Common myeloid progenitor, CD34-positive (primary cell): Measurements from ENCODE around the gene CEP41.

Source experiments
- CTCF ChIA-PET: fragments of 350-600 bp; sonication (Branson Sonifier 250); formaldehyde crosslinking; loops from one replicate; lab custom pipeline; 2021; ENCODE audit warnings: antibody characterized with exemption; lab: Charles Lee
- POLR2A ChIA-PET: fragments of 350-600 bp; sonication (Branson Sonifier 250); formaldehyde crosslinking; loops from one replicate; lab custom pipeline; 2021; ENCODE audit warnings: antibody characterized with exemption; lab: Charles Lee
- DNase-seq, 3 donors: peaks; one replicate each; pipeline versions ENCODE4 v3.0.0 to v3.0.0-alpha.2; 2013
- H3K27ac ChIP-seq, 2 experiments: 1 replicate in 1 of 2; 2 replicates in 1 of 2; pipeline ENCODE4 v1.7.0; 2013; ENCODE audit warnings: inconsistent platforms in 2 of 2, low read length in 2 of 2, mild to moderate bottlenecking in 2 of 2, low read depth in 1 of 2, moderate library complexity in 1 of 2; ENCODE audit not compliant: severe bottlenecking in 2 of 2, insufficient read depth in 1 of 2, poor library complexity in 1 of 2
- H3K27me3 ChIP-seq, 5 experiments: replicated peaks in 2 of 5; 1 replicate in 3 of 5; 2 replicates in 2 of 5; pipeline versions ENCODE4 v1.6.1 to v1.7.0; 2013; ENCODE audit warnings: low read length in 4 of 5, mild to moderate bottlenecking in 2 of 5, moderate library complexity in 2 of 5, inconsistent platforms in 1 of 5; ENCODE audit not compliant: insufficient read depth in 5 of 5, control insufficient read depth in 4 of 5
- H3K36me3 ChIP-seq, 4 experiments: 1 replicate in 2 of 4; 2 replicates in 2 of 4; pipeline versions ENCODE4 v1.6.1 to v1.7.0; 2013; ENCODE audit warnings: low read length in 3 of 4, control low read depth in 1 of 4, mild to moderate bottlenecking in 1 of 4; ENCODE audit not compliant: control insufficient read depth in 4 of 4, insufficient read depth in 4 of 4
- H3K4me1 ChIP-seq, 4 experiments: 1 replicate in 3 of 4; 2 replicates in 1 of 4; pipeline versions ENCODE4 v1.6.1 to v1.7.1; 2013; ENCODE audit warnings: low read length in 3 of 4, mild to moderate bottlenecking in 3 of 4, control low read depth in 1 of 4, inconsistent platforms in 1 of 4, moderate library complexity in 1 of 4; ENCODE audit not compliant: control insufficient read depth in 4 of 4, insufficient read depth in 4 of 4; ENCODE audit errors: control extremely low read depth in 1 of 4
- H3K4me3 ChIP-seq, 7 experiments: 1 replicate in 4 of 7; 2 replicates in 3 of 7; pipeline versions ENCODE4 v1.5.1 to v1.7.0; 2013; ENCODE audit warnings: mild to moderate bottlenecking in 7 of 7, low read length in 6 of 7, moderate library complexity in 6 of 7, inconsistent platforms in 2 of 7, low read depth in 2 of 7, control low read depth in 1 of 7; ENCODE audit not compliant: insufficient read depth in 4 of 7, control insufficient read depth in 1 of 7; ENCODE audit errors: extremely low read depth in 1 of 7
- H3K9me3 ChIP-seq, 5 experiments: 1 replicate in 4 of 5; 2 replicates in 1 of 5; pipeline versions ENCODE4 v1.6.1 to v1.7.1; 2013; ENCODE audit warnings: low read length in 4 of 5, mild to moderate bottlenecking in 2 of 5, inconsistent platforms in 1 of 5, low read depth in 1 of 5, moderate library complexity in 1 of 5; ENCODE audit not compliant: control insufficient read depth in 4 of 5, insufficient read depth in 2 of 5; ENCODE audit errors: control extremely low read depth in 1 of 5
- WGBS: methylation state at CpG from one replicate; pipeline ENCODE4 v1.1.5; 2013; ENCODE audit not compliant: insufficient coverage; 5-methylcytosine and 5-hydroxymethylcytosine counted together

The CEP41 gene

DNA sequence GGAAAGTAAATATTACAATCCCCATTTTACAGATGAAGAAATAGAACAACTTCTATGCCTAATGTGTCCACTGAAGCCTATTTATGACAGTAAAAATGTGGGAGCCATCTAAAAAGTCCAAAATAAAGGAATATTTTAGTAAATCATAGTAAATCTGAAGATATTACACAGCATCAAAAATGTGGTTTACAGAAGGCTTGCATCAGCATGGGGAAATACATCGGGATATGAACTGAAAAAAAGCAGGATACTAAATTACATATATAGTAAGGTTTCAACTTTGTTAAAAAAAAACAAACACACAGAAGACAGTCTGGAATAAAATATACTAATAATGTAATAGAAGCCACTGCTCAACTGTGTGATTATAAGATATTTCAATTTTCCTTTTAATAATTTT, 39.7 kb downstream of the CEP41 start:
- no peaks in the 10 kb centered on the region for H3K9me3 ChIP-seq
- H3K4me3 ChIP-seq = no peak overlapping the region
- ChIA-PET POLR2A (no interaction called here), CTCF (interaction anchor here (1.5 to 1.7 kb wide), 2 partner anchors 16 to 26 kb away, joined by 3 to 7 read pairs; no protein-coding TSS in a partner anchor)
- H3K27me3 ChIP-seq = no peaks in the 10 kb centered on the region
- H3K4me1 ChIP-seq = peaks cover 3 to 30% (median 21%) of the 10 kb centered on the region in 4 experiments
- no peak overlapping the region for H3K27ac ChIP-seq
- H3K36me3 ChIP-seq = peaks cover 2 to 15% (median 11%) of the 10 kb centered on the region in 4 experiments
- WGBS = no CpG with 5 or more reads among the region's 1 CpG
- no peak for DNase-seq

DNA sequence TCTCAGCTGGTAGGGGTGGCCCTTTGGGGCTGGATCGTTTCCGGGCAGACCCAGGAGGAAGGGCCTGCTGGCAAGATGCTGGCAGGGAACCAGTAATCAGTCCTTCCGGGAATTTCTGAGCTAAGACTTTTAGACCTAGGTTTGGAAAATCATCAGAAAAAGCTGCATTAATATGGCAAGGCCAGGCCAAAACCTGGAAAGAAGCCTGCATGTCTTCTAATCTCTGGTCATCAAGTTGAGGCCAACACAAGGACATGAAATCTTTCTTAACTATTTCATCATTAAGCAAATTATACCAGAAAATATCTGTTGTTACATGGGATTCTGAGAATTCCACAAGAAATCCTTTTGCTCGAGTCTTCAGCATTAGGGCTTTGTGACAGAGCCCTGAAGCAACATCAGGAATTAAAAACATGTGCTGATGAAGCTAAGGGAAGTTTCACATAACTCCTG, 40.7 kb downstream of the CEP41 start:
- H3K27ac ChIP-seq = no peak overlapping the region
- ChIA-PET CTCF (interaction anchor here (1.5 to 1.7 kb wide), 2 partner anchors 12 to 17 kb away, joined by 3 to 7 read pairs; no protein-coding TSS in a partner anchor), POLR2A (no interaction called here)
- no peak overlapping the region for H3K4me3 ChIP-seq
- H3K9me3 ChIP-seq = no peaks in the 10 kb centered on the region
- WGBS = 98% methylated on average over 4 of the region's 4 CpGs
- peaks cover 2 to 15% (median 11%) of the 10 kb centered on the region in 4 experiments for H3K36me3 ChIP-seq
- DNase-seq = no peak
- H3K27me3 ChIP-seq = no peaks in the 10 kb centered on the region
- H3K4me1 ChIP-seq = peaks cover 3 to 34% (median 21%) of the 10 kb centered on the region in 4 experiments

DNA sequence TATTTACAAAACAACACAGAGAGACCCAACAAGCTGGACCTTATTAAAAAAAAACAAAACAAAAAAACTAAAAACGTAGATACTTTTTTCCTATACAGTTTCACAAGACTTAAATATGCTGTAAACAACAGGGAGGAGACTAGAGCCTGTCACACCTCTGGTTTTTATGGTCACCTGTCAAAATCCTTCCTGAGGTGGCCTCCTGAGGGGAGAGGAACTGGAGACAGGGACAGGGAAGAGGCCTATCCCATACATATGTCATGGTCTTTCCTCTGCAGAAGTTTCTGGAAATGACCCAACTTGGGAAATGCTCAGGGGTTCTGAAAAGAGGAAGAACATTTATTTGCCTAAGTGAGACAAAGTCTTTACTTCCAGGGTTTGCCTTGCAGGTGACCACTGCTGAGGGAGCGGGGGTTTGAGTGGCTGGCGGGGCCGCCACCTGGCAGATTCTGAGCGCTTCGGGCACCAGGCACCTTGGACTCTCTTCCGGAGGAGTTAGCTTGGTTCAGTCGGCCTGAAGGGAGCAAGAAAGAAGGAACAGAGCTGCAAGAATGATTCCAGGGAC, 42.2 kb downstream of the CEP41 start:
- H3K9me3 ChIP-seq = no peaks in the 10 kb centered on the region
- no peak overlapping the region for H3K27ac ChIP-seq
- ChIA-PET POLR2A (interaction anchor here (0.9 kb wide), 1 partner anchor 23 kb away, joined by 3 read pairs; no protein-coding TSS in a partner anchor), CTCF (interaction anchor here (1.2 to 1.5 kb wide), 2 partner anchors 13 to 40 kb away, joined by 3 read pairs; no protein-coding TSS in a partner anchor)
- no peak overlapping the region for H3K4me3 ChIP-seq
- H3K36me3 ChIP-seq = peaks cover 2 to 15% (median 11%) of the 10 kb centered on the region in 4 experiments
- 17% methylated on average over 7 of the region's 8 CpGs for WGBS
- peak; percentile 23 to 73 (median 56) for DNase-seq
- peaks cover 7 to 49% (median 36%) of the 10 kb centered on the region in 4 experiments for H3K4me1 ChIP-seq
- H3K27me3 ChIP-seq = no peaks in the 10 kb centered on the region

DNA sequence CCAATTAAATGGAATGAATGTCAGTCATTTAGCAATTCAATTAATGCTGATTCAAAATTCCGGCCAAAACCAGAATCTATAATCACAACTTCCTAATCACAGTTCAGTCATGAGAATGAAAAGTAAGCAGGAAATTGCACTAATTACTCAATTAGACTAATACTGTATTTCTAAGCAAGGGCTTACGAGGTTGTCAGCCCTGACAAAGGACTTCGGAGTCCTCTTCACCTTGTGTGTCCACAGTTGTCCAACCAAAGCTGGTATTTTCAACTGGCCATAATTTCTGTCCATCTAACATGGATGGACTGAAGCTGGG, 43.1 kb downstream of the CEP41 start:
- ChIA-PET CTCF (interaction anchor here (1.2 kb wide), 1 partner anchor 41 kb away, joined by 3 read pairs; no protein-coding TSS in a partner anchor), POLR2A (no interaction called here)
- peaks cover 0 to 13% (median 9%) of the 10 kb centered on the region in 4 experiments for H3K36me3 ChIP-seq
- H3K4me3 ChIP-seq = no peak overlapping the region
- DNase-seq = no peak
- WGBS = 89% methylated on average over 2 of the region's 3 CpGs
- H3K27me3 ChIP-seq = no peaks in the 10 kb centered on the region
- H3K4me1 ChIP-seq = peaks cover 14 to 55% (median 43%) of the 10 kb centered on the region in 4 experiments
- H3K9me3 ChIP-seq = no peaks in the 10 kb centered on the region
- H3K27ac ChIP-seq = no peak overlapping the region

DNA sequence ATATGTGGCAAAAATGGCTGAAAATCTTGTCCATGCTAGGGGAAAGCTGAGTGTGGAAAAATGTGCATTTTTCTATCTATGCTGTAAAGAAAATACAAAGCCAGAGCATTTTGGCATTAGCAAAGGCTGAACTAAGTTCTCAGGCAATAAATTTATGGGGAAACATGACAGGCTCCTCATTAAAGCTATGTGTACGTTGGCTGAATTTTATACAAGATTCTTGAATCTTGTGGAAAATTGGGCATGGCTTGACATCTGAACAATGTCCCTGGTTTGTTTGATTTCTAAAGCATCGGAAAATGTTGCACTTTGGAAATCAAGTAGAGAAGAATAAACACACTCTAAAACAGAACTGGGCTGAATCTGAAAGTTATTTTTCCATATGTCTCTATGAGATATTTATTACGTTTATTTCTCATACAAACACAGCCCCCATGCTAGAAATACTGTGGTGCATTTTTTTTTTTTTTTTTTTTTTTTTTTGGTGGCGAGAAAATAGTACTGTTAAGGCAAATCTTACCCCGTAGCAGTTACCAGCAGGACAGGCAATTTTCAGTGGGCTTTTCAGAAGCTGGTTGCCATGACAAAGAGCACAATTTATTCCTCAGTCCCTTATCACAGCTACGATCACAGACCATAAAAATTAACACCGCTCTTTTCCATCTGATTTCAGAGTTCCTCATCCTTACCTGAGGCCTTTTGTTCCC, 43.6 kb downstream of the CEP41 start:
- POLR2A ChIA-PET = no interaction called here
- Histone ChIP-seq H3K4me3 (no peak overlapping the region), H3K36me3 (peaks cover 0 to 8% (median 4%) of the 10 kb centered on the region in 4 experiments), H3K27me3 (no peaks in the 10 kb centered on the region), H3K27ac (no peak overlapping the region), H3K4me1 (peaks cover 14 to 57% (median 45%) of the 10 kb centered on the region in 4 experiments), H3K9me3 (no peaks in the 10 kb centered on the region)
- CTCF ChIA-PET = interaction anchor here (1.2 kb wide), 1 partner anchor 41 kb away, joined by 3 read pairs; no protein-coding TSS in a partner anchor
- 50% methylated on average over 1 of the region's 7 CpGs for WGBS
- DNase-seq = peak in 1 of 3 donors; percentile 36

DNA sequence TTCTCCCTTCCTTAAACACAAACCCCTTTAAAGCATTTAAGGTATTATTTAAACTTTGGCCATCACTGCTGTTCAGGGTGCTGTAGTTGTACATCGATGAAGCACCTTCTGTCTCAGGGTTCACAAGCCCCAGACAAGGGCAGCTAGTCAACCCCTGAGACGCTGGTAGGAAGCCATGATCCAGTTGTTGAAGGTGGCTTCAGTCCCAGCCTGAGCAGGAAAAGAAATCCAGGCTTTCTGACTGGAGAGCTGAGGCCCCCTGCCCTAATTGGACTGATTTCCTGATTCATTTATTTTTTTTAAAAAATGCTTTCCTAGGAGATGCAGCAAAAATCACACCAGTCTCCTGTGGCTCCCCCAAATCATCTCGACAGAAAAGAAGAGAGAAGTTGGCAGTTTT, 44.7 kb downstream of the CEP41 start:
- ChIA-PET CTCF (interaction anchor here (1.1 kb wide), 1 partner anchor 78 kb away, joined by 3 read pairs; no protein-coding TSS in a partner anchor), POLR2A (no interaction called here)
- Histone ChIP-seq H3K9me3 (no peaks in the 10 kb centered on the region), H3K36me3 (peaks cover 0 to 8% (median 3%) of the 10 kb centered on the region in 4 experiments), H3K4me3 (no peak overlapping the region), H3K4me1 (peaks cover 14 to 58% (median 46%) of the 10 kb centered on the region in 4 experiments), H3K27me3 (no peaks in the 10 kb centered on the region), H3K27ac (no peak overlapping the region)
- WGBS = 95% methylated on average over 2 of the region's 3 CpGs
- DNase-seq = no peak
